ENCODE results near the gene GFRA1. TPM values are rescaled to one million over a fixed set of nuclear protein-coding genes. Genes with fewer than 3 reads are reported as not detected.

The GFRA1 gene
- total RNA-seq, 1 donor from 2014 or later = 4.2 TPM

DNA sequence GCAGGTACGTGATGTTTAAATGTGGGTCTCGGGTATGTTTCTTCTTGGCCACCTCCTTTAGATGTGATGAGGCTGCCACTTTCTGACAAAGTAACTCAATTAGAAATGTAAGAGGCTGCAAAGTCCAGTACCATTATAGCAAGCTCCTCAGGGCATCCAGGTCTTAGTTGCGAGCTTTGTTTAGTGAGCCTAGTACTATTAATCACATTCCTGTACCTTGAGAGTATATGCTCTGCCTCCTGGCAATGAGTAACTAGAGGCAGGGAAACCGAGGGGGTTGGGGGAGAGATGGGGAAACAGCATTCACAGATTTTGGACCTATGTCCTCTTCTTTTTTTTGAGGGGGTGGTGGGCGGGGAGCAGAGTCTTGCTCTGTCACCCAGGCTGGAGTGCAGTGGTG, 131.8 kb downstream of the GFRA1 start:
- Mint-ChIP-seq H3K27ac (ENCODE audit: unreplicated experiment) (no peak overlapping the region), H3K4me3 (ENCODE audit: unreplicated experiment) (no peak overlapping the region), H3K9me3 (ENCODE audit: unreplicated experiment) (no peaks in the 10 kb centered on the region), H3K4me1 (ENCODE audit: unreplicated experiment) (no peaks in the 10 kb centered on the region), H3K27me3 (ENCODE audit: unreplicated experiment) (peaks cover 2% of the 10 kb centered on the region), H3K36me3 (ENCODE audit: low read depth, unreplicated experiment) (no peaks in the 10 kb centered on the region)
- no peak for DNase-seq (ENCODE audit: low spot score)
- TF ChIP-seq, protein P1, sequence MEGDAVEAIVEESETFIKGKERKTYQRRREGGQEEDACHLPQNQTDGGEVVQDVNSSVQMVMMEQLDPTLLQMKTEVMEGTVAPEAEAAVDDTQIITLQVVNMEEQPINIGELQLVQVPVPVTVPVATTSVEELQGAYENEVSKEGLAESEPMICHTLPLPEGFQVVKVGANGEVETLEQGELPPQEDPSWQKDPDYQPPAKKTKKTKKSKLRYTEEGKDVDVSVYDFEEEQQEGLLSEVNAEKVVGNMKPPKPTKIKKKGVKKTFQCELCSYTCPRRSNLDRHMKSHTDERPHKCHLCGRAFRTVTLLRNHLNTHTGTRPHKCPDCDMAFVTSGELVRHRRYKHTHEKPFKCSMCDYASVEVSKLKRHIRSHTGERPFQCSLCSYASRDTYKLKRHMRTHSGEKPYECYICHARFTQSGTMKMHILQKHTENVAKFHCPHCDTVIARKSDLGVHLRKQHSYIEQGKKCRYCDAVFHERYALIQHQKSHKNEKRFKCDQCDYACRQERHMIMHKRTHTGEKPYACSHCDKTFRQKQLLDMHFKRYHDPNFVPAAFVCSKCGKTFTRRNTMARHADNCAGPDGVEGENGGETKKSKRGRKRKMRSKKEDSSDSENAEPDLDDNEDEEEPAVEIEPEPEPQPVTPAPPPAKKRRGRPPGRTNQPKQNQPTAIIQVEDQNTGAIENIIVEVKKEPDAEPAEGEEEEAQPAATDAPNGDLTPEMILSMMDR (IDR thresholded peaks at IDR 0.05; ENCODE audit: unreplicated experiment) = no peak

DNA sequence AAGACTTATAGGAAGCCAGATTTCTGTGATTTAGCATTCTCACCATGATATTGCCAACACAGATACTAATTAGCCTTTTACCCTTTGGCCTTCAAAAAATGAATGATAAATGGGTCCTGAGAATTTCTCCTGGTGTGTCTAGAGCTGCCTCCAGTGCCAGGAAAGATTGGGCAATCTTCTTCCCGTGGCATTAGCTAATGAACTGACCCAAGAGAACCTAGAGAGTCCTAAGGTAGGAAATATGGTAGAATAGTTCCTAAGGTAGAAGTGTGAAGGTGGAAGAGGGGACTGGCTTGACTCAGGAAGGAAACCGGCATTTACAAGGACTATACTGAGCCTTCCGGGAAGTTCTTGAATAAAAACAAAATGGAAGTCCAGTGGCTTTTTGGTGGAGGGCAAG, 133.1 kb downstream of the GFRA1 start:
- Mint-ChIP-seq H3K27me3 (ENCODE audit: unreplicated experiment) (peaks cover 2% of the 10 kb centered on the region), H3K9me3 (ENCODE audit: unreplicated experiment) (no peaks in the 10 kb centered on the region), H3K4me3 (ENCODE audit: unreplicated experiment) (no peak overlapping the region), H3K27ac (ENCODE audit: unreplicated experiment) (no peak overlapping the region), H3K4me1 (ENCODE audit: unreplicated experiment) (no peaks in the 10 kb centered on the region), H3K36me3 (ENCODE audit: low read depth, unreplicated experiment) (no peaks in the 10 kb centered on the region)
- TF ChIP-seq, protein P1 (IDR thresholded peaks at IDR 0.05; ENCODE audit: unreplicated experiment) = no peak
- DNase-seq (ENCODE audit: low spot score) = no peak

DNA sequence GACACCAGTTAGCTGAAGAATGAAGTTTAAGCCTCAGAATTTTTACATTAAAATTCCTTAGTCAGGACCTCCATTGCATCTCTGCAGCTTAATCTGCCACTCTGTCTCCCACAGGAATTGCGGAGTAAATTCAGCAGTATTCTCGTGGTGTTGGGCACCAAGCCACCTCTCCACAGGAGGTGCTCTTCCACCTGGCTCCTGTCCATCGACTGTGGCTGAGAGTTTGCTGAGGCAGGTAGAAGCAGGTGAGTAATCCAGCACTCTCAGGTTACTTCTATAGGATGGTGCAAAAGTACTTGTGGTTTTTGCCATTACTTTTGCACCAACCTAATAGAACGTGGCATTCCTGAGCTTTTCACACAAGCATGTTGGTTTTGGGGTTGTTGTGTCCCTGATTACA, 134.1 kb downstream of the GFRA1 start:
- Mint-ChIP-seq H3K4me1 (ENCODE audit: unreplicated experiment) (no peaks in the 10 kb centered on the region), H3K9me3 (ENCODE audit: unreplicated experiment) (no peaks in the 10 kb centered on the region), H3K36me3 (ENCODE audit: low read depth, unreplicated experiment) (no peaks in the 10 kb centered on the region), H3K27ac (ENCODE audit: unreplicated experiment) (no peak overlapping the region), H3K27me3 (ENCODE audit: unreplicated experiment) (peaks cover 3% of the 10 kb centered on the region), H3K4me3 (ENCODE audit: unreplicated experiment) (no peak overlapping the region)
- DNase-seq (ENCODE audit: low spot score) = no peak
- TF ChIP-seq, protein P1 (IDR thresholded peaks at IDR 0.05; ENCODE audit: unreplicated experiment) = no peak

DNA sequence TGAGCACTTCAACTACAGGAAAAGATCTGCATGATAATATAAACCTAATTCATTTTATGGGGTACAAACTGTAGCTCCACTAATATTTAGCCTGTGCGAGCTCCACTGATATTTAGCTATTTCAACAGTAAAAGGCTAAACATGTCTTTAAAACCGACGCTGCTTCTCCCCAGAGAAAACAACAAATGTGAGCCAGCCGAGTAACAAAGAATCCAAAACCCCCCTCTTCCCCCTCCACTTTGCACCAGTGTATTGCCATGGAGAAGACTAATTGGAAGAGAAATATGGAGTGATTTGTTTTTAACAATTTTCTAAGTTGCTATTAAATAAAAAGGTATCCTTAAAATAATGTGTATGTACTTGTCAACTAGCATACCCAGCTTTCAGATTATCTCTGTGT, 136.7 kb downstream of the GFRA1 start:
- Mint-ChIP-seq H3K4me1 (ENCODE audit: unreplicated experiment) (peaks cover 4% of the 10 kb centered on the region), H3K36me3 (ENCODE audit: low read depth, unreplicated experiment) (no peaks in the 10 kb centered on the region), H3K9me3 (ENCODE audit: unreplicated experiment) (no peaks in the 10 kb centered on the region), H3K27me3 (ENCODE audit: unreplicated experiment) (peaks cover 3% of the 10 kb centered on the region), H3K4me3 (ENCODE audit: unreplicated experiment) (no peak overlapping the region), H3K27ac (ENCODE audit: unreplicated experiment) (no peak overlapping the region)
- DNase-seq (ENCODE audit: low spot score) = no peak
- TF ChIP-seq, protein P1 (IDR thresholded peaks at IDR 0.05; ENCODE audit: unreplicated experiment) = no peak

DNA sequence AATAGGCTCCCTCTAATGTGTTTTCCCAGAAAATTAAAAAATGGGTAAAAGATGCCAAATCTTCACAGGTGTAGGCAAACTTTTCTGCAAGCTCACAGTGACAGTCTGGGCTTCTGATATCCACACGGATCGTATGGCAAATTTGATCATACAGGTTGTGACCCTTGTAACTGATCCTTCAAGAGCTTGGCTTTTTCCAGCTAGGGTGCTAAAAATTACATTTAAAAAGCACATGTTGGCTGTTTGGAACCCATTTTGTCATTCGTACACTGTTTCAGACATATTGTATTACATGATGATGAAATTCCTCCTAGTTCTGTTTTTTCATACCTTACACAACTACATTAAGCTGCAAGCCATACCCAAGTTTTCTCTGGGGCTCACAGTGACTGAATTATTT, 138.7 kb downstream of the GFRA1 start:
- no peaks in the 10 kb centered on the region for H3K36me3 Mint-ChIP-seq (ENCODE audit: low read depth, unreplicated experiment)

More for the DNA sequence above, 138.7 kb downstream of the GFRA1 start:
- Mint-ChIP-seq H3K9me3 (ENCODE audit: unreplicated experiment) (no peaks in the 10 kb centered on the region), H3K4me3 (ENCODE audit: unreplicated experiment) (no peak overlapping the region), H3K4me1 (ENCODE audit: unreplicated experiment) (peaks cover 4% of the 10 kb centered on the region), H3K27ac (ENCODE audit: unreplicated experiment) (no peak overlapping the region), H3K27me3 (ENCODE audit: unreplicated experiment) (peaks cover 3% of the 10 kb centered on the region)
- no peak for DNase-seq (ENCODE audit: low spot score)
- TF ChIP-seq, protein P1 (IDR thresholded peaks at IDR 0.05; ENCODE audit: unreplicated experiment) = no peak

Measured in endothelial cell (in vitro differentiated cells).